HG03139 (cell line): ENCODE results near the gene TENM3.

Experiments
- ATAC-seq: cut with Tn5 transposase; IDR thresholded peaks from one replicate; pipeline ENCODE4 v1.9.1; 2021; ENCODE audit not compliant: unreplicated experiment

Gene TENM3

DNA sequence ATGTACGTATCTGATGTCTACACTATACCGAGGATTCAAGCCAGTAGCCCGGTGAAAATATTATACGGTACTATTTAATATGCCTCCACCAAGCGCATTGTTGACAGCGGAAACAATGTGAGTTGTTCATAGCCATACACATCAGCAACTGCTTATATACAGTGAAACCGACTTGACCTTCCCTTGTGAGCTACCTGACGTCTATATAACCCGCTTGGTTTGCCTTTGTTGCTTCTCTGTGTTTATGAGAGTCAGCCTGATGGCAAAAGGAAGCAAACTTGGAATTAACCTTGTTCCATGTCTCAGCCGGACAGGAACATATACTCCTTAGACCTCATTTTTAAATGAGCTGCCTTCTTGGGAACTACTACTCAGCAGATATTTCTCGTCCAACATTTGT, 462.2 kb downstream of the TENM3 start:
- ATAC-seq = no peak

DNA sequence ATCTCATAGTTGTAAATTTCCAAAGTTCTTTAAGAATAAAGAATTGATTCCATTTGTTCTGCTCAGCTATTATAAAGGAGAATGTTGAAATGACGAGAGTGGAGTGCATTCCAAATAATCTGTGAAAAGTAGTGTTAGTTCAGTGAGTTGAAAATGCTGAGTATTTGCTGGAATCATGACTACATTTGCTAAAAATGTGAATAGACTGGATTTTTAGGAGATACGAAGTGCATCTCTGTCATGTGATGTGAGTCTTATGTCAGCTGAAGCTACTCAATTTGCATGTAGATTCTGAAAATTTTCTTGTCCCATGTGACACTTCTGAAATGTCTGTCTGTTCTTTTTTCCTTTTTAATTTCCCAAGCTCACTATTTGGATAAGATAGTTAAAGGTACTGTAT, 468.0 kb downstream of the TENM3 start:
- ATAC-seq = no peak

DNA sequence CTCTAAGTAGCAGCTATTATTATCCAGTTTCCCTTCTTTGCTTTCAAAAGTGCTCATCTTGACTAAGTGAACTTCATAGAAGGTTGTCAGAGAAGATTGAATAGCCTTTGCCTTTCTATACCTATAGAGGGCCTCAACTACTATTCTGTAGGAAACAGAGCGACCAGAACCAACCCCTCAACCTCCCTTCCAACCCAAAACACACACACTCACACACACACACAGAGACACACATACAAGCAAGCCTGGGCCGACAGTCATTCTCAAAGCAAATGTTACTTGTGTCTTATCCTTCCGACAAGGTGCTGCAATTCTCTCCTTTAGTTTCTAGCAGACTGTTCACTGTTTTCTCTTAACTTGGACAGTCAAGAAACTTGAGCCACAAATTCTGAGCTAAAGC, 472.3 kb downstream of the TENM3 start:
- ATAC-seq = no peak

- no peak for ATAC-seq
These were observed 473.0 kb downstream of the TENM3 start for GRCh38 chr4:182716192-182716591.

- ATAC-seq = no peak
These were observed 474.8 kb downstream of the TENM3 start for GRCh38 chr4:182717788-182718583.

DNA sequence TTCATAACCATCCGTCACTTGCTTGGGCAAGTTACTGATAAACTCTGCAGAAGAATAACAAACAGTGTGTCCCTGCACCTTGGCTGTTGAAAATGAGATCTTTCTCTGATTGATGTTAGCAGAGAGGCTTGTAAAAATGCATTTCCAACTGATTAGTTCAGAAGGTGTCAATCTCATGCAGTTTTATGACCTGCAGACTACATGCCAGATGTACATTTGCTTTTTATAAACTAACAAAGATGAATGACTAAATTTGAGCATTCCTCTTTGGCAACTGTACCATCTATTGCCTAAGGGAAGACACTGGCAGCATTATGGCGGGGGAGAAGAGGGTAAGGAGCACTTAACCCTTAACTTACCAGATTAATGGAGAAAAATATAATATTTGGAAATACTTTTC, 481.2 kb downstream of the TENM3 start:
- ATAC-seq = no peak

DNA sequence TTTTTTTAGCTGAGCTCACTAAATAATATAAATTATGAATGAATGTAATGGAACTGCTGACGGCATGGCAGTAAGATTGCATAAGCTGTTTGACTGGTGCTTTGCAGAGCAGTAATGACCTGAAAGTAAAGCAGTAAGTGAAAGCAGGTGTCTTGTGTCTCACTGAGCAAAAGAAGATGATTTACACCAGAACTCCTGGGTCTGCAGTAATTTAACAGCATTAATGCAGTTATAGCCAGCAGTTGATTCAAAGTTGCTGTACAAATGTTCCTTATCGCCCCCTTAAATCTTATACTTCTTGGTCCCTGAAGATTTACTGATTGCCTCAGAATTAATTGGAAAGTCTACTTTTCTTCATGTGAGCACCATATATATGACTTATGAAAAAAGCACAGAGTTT, 486.3 kb downstream of the TENM3 start:
- ATAC-seq = no peak

- ATAC-seq = no peak
These were observed 487.6 kb downstream of the TENM3 start for GRCh38 chr4:182730791-182731190.

DNA sequence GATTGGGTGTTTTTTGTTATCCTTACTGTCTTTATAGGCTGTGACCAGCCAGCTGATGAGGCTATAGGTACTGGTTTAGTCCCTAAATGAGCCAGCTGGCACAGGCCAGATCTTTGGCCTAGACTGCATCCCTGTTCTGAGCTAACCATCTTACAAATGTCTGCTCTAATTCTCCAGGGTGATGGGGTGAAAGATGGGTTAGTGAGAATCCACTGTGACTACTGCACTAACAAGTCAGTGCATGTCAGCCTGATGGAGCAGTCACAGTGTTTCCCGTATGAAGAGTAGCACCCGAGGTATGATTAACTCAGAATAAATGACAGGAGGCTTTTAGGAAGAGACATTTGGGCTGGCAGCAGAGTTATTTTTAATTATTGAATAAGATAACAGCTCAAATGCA, 493.0 kb downstream of the TENM3 start:
- no peak for ATAC-seq

DNA sequence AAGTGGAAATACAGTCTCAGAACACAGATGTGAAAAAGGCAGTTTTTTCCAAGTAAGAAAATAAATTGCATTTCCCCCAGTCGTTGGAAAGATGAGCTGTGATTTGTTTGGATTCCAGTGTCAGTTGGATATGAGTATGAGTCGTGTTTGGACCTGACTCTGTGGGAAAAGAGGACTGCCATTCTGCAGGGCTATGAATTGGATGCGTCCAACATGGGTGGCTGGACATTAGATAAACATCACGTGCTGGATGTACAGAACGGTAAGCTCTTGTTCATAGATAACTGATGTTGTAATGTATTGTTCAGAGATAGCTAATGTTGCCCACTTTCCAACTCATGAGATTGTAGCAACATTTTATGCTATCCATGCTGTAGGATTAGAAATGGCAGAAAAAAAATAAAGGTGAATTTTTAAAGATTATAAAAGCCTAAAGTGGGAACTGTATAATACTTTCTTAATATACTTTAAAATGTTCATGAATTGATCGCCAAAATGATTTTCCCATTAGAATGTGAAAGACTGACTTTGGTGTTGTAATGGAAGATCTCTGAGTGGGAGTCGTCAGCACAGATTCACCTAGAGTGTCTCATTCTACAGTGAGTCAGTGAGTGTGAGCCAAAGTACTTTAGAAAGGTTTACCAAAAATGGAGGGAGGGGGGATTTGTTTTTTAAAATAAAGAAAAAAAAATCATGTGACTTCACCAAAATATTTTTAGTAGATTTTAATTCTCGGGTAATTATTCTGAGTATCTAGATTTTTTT, 495.3 kb downstream of the TENM3 start:
- ATAC-seq = no peak

DNA sequence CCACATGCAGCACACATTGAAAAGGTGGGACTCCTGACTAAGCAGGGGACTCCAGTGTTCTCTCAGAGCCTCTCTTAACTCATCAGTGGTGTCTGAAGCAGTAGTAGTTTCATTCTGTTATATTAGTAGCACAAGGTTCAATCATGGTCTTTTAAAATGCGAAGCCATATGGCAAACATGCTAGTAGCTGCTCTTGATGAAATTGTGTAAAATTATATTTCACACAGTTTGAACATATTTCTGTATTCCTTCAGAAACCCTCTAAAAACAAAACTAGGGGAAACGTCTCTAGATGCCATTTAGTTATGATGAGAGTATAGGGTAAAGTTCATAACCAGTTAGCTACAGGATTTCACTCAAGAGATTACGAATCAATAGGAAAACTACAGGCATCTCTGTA, 497.1 kb downstream of the TENM3 start:
- no peak for ATAC-seq

- ATAC-seq = no peak
These were observed 497.9 kb downstream of the TENM3 start for GRCh38 chr4:182741054-182741453.

- ATAC-seq = no peak
These were observed 498.7 kb downstream of the TENM3 start for GRCh38 chr4:182741914-182742313.

DNA sequence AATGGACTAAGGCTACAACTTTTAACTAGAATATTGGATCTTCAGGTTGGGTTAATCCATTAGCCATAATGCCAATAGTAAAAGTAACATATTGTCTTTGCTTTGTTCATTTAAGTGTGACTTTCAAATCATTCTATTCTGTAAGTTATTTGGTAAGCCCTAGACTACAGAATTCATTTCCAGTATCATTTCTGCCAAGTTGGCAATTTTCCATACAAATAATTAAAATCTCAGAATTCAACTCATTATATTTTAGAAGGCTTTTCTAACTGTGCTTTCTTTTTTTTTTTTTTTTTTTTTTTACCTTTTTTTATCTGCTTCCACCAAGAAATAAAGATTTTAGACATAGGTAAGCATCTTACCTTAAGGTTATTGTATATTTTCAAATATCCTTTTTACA, 500.6 kb downstream of the TENM3 start:
- no peak for ATAC-seq

- ATAC-seq = no peak
These were observed 502.0 kb downstream of the TENM3 start for GRCh38 chr4:182745237-182745636.

- no peak for ATAC-seq
These were observed 503.7 kb downstream of the TENM3 start for GRCh38 chr4:182746876-182747275.

DNA sequence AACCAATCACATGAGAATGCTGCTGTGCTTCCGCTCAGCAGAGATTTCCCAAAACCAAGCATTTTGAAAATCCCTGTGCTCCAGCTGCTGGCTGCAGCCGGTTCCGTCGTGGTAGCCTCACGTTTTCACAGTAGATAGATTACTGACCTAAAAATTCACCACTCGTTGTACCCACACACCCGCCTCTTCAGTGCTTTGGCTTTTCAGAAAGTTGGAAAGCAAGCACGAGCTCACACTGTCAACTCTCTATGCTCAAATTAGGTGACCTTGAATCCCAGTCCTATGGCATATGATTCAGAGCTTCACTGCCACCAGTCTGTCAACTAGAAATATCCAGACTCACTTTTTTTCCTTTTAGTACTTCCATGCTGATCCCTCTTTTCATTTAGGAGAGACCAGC, 505.1 kb downstream of the TENM3 start:
- no peak for ATAC-seq

DNA sequence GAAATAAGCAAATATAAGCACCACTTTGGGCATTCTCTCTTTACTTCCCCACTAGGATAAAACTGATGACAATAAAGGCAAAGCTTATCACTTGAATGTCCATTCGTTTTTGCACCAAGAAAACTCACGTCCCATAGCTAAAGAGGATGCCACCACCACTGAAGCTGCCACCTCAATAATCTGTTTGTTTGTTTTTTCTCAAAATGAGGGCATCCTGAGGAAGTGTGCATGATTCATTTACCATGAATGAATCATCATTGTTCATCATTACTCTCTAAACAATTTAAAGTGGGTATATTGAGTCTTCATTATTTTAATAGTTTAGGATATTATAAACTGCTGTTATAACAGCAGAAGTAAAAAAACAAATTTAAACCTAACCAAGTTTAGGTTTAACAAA, 505.7 kb downstream of the TENM3 start:
- no peak for ATAC-seq

DNA sequence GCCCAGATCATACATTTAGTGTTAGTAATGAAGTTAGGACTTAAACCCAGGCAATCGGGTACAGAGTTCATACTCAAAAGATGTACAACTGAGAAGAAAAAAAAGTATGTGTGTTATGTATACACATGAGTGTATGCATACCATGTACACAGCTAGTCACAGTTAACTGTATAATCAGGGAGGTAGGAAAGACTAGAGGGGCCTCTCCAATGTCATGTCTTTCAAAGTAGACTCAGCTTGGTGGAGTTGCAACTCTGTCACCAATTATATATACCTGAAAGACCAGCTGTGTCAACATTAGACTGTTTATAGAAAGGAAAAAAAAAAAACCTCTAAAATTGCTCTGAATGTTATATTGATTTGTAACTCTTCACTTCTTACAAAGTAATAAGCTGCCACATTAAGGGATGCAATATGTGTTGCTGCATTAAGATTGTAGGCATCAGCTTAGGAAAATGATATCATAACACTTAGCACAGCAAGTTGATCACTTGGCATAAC, 506.5 kb downstream of the TENM3 start:
- no peak for ATAC-seq

DNA sequence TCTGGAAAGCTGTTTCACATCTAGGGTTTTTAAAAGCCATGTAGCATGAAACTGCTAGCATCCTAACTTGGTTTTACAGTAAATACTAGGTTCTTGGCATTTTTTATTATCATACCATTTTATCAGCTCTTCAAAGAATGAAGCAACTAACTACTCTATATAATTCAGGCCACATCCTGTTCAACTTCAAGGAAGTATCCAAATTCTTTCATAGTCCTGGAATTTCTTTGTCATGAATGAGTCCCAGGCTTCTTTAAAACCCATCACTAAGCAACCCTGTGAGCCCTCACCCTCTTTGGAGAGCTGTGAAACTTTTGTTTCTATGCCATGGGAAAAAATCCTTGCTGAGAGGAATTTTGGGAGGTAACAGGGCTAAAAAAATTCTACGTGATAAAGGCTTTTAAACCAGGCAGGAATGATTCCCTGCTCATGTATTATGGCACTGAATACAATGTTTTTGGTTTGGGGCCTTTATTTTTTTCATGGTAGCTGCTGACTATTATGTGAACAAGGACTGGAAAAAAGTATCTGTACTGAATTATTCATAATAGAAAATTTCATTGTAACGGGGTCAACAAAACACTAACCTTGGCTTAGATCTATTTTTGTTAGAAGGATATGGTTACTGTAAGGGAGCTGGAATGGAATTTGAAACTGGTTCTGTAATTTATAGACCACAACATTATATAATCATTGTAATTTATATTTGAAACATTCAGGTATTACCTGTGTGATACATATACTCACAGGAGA, 509.1 kb downstream of the TENM3 start:
- no peak for ATAC-seq

- no peak for ATAC-seq
These were observed 511.7 kb downstream of the TENM3 start for GRCh38 chr4:182754895-182755294.
